DMS 273 (cell line): ENCODE measurements around the gene CSPG4.
"Not testable (repeated sequence)": the region's sequence is repeated elsewhere in the genome, so short reads cannot be mapped to it uniquely, and the experiment has no call there.

ENCODE experiments used
- DNase-seq: peaks from one replicate; lab custom pipeline; 2025; ENCODE audit not compliant: unreplicated experiment; lab: John Stamatoyannopoulos, UW

CSPG4 gene

DNA sequence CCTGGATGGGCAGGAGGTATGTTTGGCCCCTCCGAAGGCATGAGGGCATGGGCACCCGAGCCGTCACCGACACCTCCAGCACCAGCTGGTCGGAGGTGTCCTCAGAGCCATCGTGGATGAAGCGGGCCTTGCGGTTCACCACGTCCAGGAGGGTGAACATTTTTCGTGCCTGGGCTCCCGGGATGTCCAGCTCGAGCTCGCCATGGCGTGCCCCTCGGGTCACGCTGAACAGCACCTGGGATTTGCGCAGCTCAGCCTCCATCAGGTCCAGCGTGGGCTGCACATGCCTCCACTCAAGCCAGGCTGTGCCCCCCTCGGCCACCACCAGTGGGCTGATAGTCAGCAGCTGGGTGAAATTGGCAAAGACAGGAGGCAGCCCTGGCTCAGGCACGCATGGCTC is 23.2 kb downstream of the CSPG4 start:
- DNase-seq = not testable (repeated sequence)

DNA sequence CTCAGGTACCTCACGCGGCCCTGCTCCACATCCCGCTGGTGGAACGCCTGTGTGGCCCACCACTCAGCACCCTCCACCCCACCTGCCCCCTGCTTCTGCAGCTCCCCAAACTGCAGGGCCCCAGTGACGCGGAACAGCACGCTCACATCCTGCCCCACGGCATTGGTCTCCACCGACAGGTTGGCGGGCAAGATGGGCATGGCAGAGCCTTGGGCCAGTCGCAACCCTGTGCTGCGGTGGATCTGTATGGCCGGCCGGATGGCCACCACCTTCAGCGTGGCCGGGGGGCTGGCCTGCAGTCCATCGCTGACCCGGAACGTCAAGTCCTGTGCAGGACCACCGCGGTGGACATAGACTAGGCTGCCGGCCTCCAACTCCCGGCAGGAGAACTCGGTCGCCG is 23.8 kb downstream of the CSPG4 start:
- DNase-seq = no peak

DNA sequence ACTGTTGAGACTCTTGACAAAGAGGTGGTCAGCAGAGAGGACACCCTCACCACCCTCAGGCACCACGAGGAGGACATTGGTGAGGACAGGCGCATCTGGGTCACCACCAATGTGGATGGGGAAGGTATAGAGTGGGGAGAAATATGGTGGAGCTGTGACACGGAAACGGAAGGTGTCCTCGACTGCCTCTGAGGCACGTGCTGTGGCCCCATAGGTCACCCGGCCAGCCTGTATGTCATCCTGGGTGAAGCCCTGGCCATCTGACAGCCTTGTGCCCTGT is 24.4 kb downstream of the CSPG4 start:
- no peak for DNase-seq

DNA sequence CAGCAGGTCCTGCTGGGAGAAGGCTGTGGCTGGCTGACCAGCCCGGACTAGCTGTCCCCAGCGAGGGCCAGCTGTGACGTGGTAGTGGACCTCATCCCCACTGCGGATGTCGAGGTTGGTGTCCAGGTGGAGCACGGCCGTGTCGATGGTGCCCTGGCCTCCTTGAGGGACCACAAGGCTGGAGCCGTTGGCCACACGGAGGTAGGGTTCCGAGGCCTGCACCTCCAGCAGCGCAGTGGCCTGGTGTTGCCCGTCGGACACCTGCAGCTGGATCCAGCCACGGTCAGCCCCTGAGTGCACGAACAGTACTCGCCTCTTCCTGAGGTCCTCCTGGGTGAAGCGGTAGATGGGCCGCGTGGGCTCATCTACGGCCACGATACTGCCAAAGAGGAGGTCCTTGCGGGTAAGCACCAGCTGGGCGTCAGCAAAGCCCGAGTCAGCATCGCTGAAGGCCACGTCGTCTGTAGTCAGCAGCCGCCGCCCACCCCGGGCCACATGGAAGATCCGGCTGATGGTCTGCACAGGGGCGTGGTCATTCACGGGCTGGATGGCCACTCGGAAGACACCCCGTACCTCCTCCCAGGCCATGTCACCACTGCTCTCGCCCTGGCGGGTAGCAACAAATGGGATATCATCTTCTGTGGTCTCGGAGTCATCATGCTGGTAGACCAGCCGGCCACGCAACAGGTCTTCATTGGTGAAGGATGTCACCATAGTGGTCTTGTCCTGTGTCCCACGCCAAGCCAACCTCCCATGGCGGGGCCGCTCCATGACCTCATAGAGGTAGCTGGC is 25.0 kb downstream of the CSPG4 start:
- DNase-seq = no peak

DNA sequence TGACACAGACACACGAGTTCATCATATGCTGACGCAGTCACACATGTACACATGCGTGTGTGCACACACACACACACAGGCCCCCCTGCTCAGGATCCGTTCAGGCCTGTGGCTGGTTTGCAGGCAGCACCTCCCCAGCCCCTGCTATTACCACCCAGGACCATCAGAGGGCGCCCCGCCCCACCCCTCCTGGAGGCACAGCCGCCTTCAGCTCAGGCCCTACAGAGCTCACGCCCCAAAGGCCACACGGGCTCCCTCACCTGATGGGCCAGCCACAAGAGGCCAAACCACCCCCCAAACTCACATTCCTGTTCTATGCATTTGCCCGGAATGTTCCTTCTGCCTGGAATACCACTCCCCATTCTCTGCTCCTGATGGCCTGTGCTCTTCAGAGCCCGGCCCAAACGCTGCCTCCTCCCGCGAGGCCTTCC is 26.4 kb downstream of the CSPG4 start:
- DNase-seq = peak; percentile 76

DNA sequence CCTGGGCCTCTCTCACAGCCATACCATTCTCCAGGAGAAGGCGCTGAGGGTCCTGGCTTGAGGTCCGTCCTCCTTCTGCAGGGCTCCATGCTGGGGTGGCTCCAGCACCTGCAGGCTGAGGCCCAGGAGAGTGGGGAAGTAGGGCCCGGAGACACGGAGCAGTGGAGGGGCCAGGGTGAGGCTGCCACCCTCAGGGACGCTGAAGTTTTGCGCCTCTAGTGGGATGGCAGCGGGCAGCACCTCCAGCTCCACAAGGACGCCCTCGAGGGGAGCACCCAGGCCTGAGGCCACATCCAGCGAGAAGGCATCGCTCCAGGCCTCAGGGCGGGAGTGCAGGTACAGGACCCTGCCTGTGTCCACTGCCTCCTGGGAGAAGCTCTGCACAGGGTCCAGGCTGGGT is 27.5 kb downstream of the CSPG4 start:
- no peak for DNase-seq

DNA sequence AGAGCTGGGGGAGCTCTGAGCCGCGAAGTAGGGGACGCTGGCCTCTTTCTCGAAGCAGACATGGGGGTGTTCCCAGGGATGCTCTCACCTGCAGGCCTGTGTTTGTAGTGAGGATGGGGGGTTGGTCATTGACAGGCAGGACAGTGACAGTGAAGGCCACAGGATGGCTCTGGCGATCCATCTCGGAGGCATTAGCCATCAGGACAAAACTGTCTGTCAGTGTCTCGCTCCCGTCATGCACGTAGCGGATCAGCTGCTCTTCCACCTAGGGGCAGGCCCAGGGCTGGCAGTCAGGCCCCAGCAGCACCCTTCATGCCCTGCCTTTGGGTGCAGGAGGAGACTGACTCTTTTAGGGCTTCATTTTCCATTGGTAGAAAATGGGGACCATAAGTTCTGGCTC is 28.0 kb downstream of the CSPG4 start:
- no peak for DNase-seq

DNA sequence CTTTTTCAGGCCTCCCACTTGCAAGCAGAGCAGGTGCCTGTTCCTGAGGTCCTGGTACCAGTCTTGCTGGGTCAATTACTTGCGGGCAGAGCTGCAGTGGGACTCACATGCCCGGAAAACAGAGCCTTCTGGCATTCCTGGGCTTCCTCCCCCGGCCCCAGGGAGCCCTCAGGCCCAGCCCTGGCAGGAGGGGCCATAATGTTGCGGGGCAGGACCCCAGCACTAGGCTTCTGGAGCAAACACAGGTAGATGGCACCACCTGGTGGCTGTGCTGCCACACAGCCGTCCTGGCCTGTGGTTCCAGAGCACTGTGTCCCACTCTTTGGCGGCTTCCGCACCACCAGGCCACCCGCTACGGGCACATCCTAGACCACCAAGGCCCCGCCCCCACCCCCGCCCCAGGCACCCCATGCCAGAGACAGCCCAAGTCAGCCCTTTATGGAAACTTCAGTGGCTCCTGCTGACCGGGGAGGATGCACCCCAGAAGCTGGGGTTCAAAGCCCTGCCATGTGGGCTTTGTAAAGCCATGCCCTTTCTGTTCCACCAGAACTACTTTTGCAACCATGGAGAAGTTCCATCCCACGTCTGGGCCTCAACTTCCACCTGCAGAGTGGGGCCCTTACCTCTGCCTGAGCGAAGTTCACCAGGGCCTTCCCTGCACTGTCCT is 28.9 kb downstream of the CSPG4 start:
- peak; percentile 75 for DNase-seq

DNA sequence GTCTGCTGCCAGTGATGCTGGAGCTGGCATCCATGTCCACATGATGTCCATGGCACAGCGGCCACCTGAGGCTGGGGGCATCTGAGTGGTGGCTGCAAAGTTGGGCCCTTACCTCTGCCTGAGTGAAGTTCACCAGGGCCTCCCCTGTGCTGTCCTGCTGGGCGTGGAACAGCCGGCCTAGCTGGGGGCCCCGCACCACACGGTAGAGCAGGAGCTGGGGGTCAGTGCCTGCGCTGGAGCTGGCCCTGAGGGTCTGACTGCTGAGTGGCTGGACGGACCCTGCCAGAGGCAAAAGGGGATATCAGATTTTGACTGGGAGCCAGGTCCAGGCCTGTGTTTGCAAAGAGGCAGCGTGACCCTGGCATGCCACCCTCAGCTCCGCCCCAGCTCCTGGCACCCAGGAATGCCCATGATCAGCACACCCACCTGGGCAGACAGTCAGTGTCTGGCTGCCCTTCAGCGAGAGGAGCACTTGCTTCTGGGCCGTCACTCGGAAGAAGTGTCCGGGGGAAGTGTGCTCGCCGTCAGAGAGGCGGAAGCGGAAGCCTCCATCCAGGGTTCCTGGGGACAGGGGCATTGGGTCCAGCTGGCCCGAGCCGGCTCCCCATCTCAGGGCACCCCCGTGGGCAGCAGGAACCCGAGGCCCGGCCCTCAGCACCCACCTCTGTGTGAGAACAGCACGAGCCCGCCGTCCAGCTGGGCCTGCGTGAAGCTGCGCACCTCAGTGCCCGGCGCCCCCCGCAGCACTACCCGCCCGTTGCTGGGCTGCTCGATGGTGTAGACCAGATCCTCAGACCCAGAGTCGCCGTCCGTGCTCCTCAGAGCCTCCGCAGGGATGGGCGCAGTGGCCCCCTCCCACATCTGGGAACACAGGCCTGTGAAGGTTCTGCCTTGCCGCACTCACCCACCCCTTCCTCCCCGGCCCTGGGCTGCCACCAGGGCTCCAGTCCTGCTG is 30.2 kb downstream of the CSPG4 start:
- no peak for DNase-seq

DNA sequence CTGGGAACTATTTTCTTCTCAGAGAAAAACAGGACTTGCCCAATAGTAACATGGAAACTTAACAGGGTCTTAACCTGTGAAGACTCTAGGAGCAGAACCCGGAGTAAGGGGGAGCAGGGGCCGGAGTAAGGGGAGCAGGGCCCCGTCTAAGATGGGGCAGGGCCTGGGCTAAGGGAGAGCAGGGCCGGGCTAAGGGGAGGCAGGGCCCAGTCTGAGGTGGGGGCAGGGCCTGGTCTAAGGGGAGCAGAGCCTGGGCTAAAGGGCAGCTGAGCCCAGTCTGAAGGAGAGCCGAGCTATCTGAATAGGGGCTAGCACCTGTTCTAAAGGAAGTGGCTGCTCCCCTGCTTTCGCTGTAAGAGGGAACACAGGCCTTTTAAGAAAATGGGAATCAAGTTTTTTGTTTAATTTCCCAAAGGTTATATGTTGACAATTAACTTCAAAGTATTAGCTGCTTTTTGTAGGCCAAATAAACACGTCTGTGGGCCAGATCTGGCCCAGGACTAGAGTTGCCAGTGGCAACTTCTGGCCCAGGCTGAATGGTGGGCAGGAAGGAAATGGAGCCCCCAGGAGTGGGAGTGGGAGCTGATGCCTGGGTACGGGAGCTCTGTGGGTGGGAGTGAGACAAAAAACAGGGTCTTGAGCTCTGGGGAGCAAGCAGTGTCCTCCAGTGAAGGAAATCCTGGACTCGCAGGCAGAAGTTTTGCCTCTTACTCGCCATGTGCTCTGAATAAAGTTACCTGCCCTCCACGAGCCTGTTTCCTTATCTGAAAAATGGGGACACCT is 32.5 kb downstream of the CSPG4 start:
- no peak for DNase-seq

DNA sequence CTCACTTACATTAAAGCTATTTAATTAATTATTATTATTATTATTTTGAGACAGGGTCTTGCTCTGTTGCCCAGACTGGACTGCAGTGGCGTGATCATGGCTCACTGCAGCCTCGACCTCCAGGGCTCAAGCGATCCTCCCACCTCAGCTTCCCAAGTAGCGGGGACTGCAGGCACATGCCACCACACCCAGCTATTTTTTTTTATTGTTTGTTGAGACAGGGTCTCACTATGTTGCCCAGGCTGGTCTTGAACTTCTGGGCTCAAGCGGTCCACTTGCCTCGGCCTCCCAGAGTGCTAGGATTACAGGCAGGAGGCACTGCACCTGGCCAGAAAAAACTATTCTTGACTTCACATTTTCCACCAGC is 34.3 kb downstream of the CSPG4 start:
- DNase-seq = not testable (repeated sequence)

DNA sequence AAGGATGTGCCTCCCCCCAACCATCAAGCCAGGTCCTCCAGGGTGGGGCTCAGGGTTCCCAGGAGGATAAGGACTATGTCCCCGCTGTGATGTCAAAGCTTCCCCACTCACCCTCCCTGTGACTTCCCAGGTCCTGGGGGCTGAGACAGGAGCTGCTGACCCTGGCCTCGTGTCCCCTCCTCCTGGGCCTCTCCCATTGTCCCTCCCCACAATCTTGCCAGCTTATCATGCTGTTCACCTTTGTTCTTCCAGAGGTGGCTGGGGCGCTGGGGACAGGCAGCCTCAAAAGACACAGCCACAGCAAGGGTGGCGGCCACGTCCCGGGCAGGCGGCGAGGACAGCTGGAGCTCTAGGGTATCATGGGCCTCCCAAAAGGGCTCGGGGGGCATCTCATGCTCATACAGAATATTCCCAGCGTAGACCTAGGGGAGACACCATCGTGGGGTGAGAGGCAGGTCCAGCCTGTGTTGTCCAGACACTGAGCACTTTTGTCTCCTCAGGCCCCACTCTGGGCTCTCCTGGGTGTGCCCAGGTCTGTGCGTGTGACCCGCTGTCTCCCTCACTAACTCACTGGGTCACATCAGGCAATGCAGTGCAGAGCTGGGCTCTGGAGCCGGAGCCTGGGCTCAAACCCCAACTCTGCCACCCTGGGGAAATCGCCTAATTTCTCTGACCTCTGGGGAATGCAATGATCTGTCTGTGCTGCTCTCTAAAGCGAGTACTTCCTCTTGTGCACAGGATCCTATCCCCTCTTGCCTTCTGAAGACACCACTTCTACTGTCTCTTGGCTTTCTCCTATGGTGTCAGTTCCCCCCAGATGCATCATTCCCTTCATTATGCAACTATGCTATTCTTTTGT is 35.0 kb downstream of the CSPG4 start:
- DNase-seq = no peak

DNA sequence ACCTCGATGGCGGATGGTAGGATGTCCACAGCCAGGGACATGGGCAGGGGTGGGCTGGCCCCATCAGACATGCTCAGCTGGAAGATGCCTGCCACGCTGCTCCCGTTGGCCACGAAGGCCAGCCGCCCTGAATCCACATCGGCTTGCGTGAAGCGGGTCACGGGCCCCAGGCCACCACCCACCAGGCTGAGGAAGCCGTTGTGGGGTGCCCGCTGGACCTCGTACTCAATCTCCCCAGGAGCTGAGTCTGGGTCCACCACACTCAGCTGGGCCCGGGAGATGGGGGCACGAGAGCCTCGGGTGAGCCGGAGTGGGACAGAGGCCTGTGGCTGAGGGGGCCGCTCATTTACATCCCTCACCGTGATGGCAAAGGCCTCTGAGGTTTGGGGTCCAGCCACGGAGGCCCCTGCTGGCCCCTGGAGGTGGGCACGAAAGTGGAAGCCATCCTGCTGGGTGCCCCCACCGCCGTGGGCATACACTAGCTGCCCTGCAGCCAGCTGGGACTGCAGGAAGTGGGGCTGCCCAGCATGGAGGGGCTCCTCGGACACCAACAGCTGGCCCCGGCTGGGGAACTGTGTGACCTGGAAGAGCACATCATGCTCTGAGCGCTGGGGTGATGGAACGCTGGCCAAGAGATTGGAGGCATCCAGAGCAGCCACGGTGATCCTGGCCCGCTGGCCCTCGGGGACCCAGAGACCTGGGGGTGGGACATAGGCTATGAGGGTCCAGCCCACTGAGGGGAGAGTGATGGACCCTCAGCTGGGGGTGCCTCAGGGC is 35.8 kb downstream of the CSPG4 start:
- no peak for DNase-seq

DNA sequence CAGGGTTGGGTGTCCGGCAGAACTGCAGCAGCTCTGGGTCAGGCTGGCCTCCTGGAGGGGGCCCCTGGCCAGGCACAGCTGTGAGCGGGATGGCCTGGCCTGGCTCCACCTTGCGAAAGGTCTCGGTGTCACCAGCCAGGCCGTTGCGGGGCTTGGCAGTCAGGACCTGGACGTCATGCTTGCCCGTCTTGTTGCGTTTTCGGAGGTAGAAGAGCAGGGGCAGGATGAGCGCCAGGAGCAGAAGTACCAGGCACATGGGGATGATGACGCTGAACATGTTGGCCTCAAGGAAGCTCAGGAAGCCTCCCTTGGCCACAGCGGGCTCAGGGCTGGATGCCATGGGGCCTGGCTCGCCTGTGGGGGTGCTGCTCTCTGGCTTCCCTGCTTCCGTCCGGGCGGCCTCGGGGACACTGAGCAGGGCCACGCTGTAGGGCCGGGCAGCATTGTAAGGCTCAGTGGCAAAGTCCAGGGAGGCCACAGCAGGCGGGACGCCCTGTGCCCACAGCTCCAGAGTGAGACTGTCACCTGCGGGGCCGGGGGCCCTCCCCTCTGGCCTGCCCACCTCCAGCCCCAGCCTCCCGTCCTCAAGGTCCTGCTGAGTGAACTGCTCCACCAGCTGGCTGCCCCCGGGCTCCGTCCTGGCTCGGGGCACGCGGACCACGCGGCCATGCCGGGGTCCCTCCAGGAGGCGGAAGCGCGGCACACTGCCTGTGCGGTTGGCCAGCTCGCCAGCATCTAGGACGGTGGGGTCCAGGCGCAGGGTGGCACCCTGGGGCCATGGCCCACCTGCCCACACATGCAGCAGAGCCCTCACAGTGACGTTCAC is 36.9 kb downstream of the CSPG4 start:
- no peak for DNase-seq

DNA sequence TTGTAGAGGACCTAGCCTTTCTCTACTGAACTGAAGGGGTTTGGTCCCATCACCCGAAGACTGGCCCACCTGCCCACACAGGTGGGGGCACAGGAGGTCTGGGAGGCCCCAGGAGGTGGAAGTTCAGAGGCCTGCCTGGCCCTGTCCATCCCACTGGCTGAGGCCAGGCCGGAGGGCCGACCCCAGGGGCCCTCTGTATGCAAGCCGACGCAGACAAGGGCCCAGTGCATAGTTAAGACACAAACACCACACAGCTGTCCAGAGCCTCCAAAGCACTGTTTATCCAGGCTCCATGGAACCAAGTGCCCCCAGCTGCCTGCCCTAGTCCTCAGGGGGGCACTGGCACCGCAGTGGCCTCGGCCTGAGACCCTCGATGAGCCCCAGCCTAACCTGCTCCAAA is 38.3 kb downstream of the CSPG4 start:
- no peak for DNase-seq

DNA sequence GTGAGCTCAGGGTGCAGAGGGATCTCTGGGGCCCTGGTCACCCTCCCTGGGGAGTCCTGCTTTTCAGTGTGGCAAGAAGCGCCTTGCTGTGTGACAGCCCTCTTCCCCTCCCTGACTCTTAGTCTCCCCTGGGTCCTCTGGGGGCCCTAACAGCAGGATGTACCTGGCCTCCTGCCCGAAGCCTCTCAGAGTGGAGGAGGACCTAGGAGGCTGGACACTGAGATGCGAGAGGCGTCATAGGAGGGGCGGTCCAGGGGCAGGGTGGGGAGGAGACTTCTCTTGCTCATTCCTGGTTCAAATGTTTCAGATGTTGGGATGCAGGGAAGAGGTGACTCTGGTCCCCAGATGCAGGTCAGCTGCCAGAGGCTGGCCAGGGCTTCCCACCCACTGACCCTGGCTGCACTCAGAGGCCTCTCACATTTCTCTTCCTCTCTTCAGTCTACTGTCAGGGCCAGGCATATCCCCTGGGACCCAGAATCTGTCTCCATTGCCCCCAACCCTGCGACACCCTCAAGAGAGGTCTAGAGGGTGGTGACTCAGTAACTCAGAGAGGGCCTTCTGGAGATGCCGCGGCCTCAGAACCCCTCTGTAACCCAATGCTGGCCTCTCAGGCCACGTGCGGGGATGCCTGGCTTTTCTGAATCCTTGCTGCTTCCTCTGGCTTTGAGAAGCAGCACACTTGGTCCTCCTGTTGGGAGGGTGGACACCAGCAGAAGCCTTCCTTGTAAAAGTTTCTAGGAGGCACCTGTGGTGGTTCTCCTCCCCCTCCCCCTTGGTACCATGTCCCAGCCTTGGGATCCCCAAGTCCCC is 39.0 kb downstream of the CSPG4 start:
- peak; percentile 35 for DNase-seq

DNA sequence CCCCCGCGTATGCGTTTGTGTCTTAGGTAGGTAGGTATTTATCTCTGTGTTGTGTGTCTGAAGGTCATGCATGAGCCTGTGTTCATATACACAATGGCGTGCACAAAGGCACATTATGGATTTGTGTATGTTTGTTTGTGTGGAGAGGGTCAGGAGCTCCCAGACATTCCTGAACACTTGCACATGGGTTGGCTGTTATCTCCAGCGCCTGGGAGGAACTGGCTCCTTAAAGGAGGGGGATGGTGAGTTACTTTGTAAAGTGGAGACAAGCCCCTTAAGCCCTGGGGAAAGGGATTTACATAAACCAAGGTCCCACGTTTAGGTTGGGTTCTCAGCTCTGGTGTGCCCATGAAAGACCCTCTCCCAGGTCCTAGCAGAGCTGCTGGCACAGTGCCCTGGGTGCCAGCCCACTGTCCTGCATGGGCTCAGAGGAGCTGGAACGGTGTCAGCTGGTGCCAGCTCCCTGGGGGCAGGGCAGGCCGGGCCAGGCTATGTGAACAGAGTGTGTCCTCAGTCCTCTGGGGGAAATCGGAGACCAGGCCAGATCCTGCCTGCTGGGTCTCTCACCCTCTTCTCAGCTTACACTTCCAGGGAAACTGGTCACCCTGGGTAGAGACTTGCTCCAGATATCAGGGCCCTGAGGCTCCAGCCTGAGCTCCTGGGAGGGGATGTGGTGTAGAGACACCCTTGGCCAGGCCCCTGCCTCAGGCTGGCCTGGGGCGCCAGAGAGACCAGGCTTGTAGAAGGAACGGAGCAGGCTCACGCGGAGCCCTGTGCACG is 39.8 kb downstream of the CSPG4 start:
- peak; percentile 35 for DNase-seq
